WTC11 (cell line): ENCODE measurements around the gene TUBGCP3.

ENCODE experiments used
- CREM ChIP-seq: sonication (generic); formaldehyde crosslinking; IDR thresholded peaks from 2 replicates; pipeline ENCODE4 v1.8.1; 2022; ENCODE audit warnings: mild to moderate bottlenecking, missing genetic modification reagents, moderate library complexity
- GABPB1 ChIP-seq: sonication (generic); formaldehyde crosslinking; IDR thresholded peaks from 2 replicates; pipeline ENCODE4 v1.8.1; 2023; ENCODE audit warnings: mild to moderate bottlenecking, missing genetic modification reagents
- GRHL2 ChIP-seq: fragments of 250-450 bp; sonication (Bioruptor Pico); IDR thresholded peaks from 2 replicates; pipeline ENCODE4 v1.8.0; 2022; ENCODE audit warnings: mild to moderate bottlenecking, moderate library complexity; ENCODE audit not compliant: insufficient replicate concordance, severe bottlenecking
- KAT7 ChIP-seq: sonication (generic); formaldehyde crosslinking; IDR thresholded peaks from 2 replicates; pipeline ENCODE4 v1.8.1; 2023; ENCODE audit warnings: missing genetic modification reagents, mild to moderate bottlenecking, borderline replicate concordance
- MYBL2 ChIP-seq: sonication (generic); formaldehyde crosslinking; IDR thresholded peaks from 2 replicates; pipeline ENCODE4 v1.8.1; 2023; ENCODE audit warnings: mild to moderate bottlenecking, moderate library complexity, missing genetic modification reagents
- NFYB ChIP-seq: sonication (generic); formaldehyde crosslinking; conservative IDR thresholded peaks from 2 replicates; pipeline ENCODE4 v1.8.0; 2022; ENCODE audit warnings: low read depth, missing genetic modification reagents
- RORB ChIP-seq: fragments of 250-450 bp; sonication (Bioruptor Pico); IDR thresholded peaks from 2 replicates; pipeline ENCODE4 v1.9.0; 2021; ENCODE audit warnings: mild to moderate bottlenecking
- TP53 ChIP-seq: sonication (generic); formaldehyde crosslinking; IDR thresholded peaks from 2 replicates; pipeline ENCODE4 v1.8.1; 2023; ENCODE audit warnings: mild to moderate bottlenecking, missing genetic modification reagents
- TF ChIP-seq, protein P1 (sequence below): fragments of 200-600 bp; IDR thresholded peaks from 2 replicates; pipeline ENCODE4 v1.8.0; 2022; ENCODE audit warnings: antibody characterized with exemption
- TF ChIP-seq, protein P2 (sequence below): sonication (generic); formaldehyde crosslinking; IDR thresholded peaks from 2 replicates; pipeline ENCODE4 v1.8.1; 2023; ENCODE audit warnings: mild to moderate bottlenecking, moderate library complexity, missing genetic modification reagents
- TF ChIP-seq, protein P3 (sequence below): fragments of 250-450 bp; sonication (Bioruptor Pico); IDR thresholded peaks from 2 replicates; pipeline ENCODE4 v1.9.0; 2021; ENCODE audit warnings: mild to moderate bottlenecking, borderline replicate concordance

DNA sequence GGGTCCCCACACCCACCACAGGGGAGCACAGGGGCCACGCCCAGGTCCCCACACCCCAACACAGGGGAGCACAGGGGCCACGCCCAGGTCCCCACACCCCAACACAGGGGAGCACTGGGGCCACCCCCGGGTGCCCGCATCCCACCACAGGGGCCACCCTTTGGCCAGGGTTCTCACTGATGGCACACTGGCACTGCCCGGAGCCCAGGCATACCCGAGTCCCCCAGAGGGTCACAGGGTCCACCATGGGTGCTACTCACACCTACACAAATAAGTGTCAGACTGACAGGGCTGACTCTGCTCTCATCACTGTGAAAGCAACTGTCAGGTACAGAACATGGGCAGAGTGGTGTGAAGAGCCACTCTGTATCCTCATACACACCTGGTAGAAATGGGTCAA lies 98.8 kb downstream of the TUBGCP3 start:
- TF ChIP-seq, protein P1, sequence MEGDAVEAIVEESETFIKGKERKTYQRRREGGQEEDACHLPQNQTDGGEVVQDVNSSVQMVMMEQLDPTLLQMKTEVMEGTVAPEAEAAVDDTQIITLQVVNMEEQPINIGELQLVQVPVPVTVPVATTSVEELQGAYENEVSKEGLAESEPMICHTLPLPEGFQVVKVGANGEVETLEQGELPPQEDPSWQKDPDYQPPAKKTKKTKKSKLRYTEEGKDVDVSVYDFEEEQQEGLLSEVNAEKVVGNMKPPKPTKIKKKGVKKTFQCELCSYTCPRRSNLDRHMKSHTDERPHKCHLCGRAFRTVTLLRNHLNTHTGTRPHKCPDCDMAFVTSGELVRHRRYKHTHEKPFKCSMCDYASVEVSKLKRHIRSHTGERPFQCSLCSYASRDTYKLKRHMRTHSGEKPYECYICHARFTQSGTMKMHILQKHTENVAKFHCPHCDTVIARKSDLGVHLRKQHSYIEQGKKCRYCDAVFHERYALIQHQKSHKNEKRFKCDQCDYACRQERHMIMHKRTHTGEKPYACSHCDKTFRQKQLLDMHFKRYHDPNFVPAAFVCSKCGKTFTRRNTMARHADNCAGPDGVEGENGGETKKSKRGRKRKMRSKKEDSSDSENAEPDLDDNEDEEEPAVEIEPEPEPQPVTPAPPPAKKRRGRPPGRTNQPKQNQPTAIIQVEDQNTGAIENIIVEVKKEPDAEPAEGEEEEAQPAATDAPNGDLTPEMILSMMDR: no peak
- TF ChIP-seq NFYB: no peak
- TF ChIP-seq GRHL2 (CRISPR knock-in tag): no peak
- TF ChIP-seq, protein P2, sequence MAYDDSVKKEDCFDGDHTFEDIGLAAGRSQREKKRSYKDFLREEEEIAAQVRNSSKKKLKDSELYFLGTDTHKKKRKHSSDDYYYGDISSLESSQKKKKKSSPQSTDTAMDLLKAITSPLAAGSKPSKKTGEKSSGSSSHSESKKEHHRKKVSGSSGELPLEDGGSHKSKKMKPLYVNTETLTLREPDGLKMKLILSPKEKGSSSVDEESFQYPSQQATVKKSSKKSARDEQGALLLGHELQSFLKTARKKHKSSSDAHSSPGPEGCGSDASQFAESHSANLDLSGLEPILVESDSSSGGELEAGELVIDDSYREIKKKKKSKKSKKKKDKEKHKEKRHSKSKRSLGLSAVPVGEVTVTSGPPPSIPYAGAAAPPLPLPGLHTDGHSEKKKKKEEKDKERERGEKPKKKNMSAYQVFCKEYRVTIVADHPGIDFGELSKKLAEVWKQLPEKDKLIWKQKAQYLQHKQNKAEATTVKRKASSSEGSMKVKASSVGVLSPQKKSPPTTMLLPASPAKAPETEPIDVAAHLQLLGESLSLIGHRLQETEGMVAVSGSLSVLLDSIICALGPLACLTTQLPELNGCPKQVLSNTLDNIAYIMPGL (CRISPR knock-in tag): no peak
- TF ChIP-seq, protein P3, sequence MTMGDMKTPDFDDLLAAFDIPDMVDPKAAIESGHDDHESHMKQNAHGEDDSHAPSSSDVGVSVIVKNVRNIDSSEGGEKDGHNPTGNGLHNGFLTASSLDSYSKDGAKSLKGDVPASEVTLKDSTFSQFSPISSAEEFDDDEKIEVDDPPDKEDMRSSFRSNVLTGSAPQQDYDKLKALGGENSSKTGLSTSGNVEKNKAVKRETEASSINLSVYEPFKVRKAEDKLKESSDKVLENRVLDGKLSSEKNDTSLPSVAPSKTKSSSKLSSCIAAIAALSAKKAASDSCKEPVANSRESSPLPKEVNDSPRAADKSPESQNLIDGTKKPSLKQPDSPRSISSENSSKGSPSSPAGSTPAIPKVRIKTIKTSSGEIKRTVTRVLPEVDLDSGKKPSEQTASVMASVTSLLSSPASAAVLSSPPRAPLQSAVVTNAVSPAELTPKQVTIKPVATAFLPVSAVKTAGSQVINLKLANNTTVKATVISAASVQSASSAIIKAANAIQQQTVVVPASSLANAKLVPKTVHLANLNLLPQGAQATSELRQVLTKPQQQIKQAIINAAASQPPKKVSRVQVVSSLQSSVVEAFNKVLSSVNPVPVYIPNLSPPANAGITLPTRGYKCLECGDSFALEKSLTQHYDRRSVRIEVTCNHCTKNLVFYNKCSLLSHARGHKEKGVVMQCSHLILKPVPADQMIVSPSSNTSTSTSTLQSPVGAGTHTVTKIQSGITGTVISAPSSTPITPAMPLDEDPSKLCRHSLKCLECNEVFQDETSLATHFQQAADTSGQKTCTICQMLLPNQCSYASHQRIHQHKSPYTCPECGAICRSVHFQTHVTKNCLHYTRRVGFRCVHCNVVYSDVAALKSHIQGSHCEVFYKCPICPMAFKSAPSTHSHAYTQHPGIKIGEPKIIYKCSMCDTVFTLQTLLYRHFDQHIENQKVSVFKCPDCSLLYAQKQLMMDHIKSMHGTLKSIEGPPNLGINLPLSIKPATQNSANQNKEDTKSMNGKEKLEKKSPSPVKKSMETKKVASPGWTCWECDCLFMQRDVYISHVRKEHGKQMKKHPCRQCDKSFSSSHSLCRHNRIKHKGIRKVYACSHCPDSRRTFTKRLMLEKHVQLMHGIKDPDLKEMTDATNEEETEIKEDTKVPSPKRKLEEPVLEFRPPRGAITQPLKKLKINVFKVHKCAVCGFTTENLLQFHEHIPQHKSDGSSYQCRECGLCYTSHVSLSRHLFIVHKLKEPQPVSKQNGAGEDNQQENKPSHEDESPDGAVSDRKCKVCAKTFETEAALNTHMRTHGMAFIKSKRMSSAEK: no peak
- no peak for TF ChIP-seq TP53 (CRISPR knock-in tag)
- no peak for TF ChIP-seq MYBL2
- TF ChIP-seq RORB (CRISPR knock-in tag): no peak
- TF ChIP-seq KAT7 (CRISPR knock-in tag): no peak
- TF ChIP-seq GABPB1 (CRISPR knock-in tag): no peak
- TF ChIP-seq CREM: no peak
